Thoracic aorta (tissue), 2 donors: ENCODE measurements around the gene GRAMD4. TPM values are rescaled to one million over a fixed set of nuclear protein-coding genes. Genes with fewer than 3 reads are reported as not detected.

Source experiments
- ATAC-seq: fragments of 150-250 bp; one replicate; pipeline ENCODE4 v1.8.0; 2017; ENCODE audit warnings: low read depth; ENCODE audit not compliant: insufficient number of reproducible peaks, low FRiP score
- DNase-seq: peaks from one replicate; pipeline ENCODE4 v3.0.0-alpha.2; 2020; ENCODE audit warnings: low spot score
- H3K27ac ChIP-seq, 2 donors: fragments of 200-600 bp; sonication (generic); 1 replicate in 1 of 2; 2 replicates in 1 of 2; pipeline ENCODE4 v1.5.1; 2016; ENCODE audit warnings: mild to moderate bottlenecking in 2 of 2, moderate library complexity in 2 of 2
- H3K27me3 ChIP-seq: fragments of 200-600 bp; sonication (generic); replicated peaks from 2 replicates; pipeline ENCODE4 v1.6.0; 2016; ENCODE audit warnings: mild to moderate bottlenecking; ENCODE audit not compliant: insufficient read depth
- H3K36me3 ChIP-seq: fragments of 200-600 bp; sonication (generic); one replicate; pipeline ENCODE4 v1.5.1; 2016
- H3K4me1 ChIP-seq, 2 donors: fragments of 200-600 bp; sonication (generic); 1 replicate in 1 of 2; 2 replicates in 1 of 2; pipeline versions ENCODE4 v1.5.1 to v1.6.0; 2016; ENCODE audit warnings: low read depth in 2 of 2, mild to moderate bottlenecking in 1 of 2; ENCODE audit not compliant: control insufficient read depth in 1 of 2
- H3K4me3 ChIP-seq: fragments of 200-600 bp; sonication (generic); 2 replicates; pipeline ENCODE4 v1.5.1; 2016; ENCODE audit warnings: mild to moderate bottlenecking
- H3K9me3 ChIP-seq: fragments of 200-600 bp; sonication (generic); 2 replicates; pipeline ENCODE4 v1.5.1; 2016
- total RNA-seq, 2 donors: library from RNA; depleted of rRNA; stranded (reverse); fragments of >200 nt; gene quantifications; one replicate each; pipeline versions ENCODE4 v1.1.0 to v1.2.3, GENCODE V29; 2016
- TF ChIP-seq, protein P1 (sequence below): fragments of 200-600 bp; sonication (generic); IDR thresholded peaks from one replicate; pipeline ENCODE4 v1.5.1; 2019; ENCODE audit warnings: antibody characterized with exemption

The GRAMD4 gene
- total RNA-seq, 2 donors from 2014 or later: 16.2 to 56.5 TPM

DNA sequence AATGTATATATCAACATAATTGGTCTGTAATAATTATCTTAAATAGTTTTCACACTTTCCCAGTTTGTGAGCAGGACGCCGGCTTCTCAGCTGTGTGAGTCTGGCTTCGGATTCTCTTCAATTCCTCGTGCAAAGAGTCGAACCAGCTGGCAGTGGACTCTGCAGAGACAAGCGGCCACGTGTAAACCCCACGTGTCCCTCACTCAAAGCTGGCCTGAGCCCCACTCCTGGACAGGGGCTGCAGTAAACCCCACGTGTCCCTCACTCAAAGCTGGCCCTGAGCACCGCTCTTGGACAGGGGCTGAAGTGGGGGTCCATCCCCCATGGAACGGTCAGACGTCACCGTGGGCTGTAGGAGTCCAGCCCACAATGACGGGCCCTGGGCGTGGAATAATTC, 66.9 kb downstream of the GRAMD4 start:
- H3K9me3 ChIP-seq: no peaks in the 10 kb centered on the region
- H3K27ac ChIP-seq: no peak overlapping the region
- TF ChIP-seq, protein P1, sequence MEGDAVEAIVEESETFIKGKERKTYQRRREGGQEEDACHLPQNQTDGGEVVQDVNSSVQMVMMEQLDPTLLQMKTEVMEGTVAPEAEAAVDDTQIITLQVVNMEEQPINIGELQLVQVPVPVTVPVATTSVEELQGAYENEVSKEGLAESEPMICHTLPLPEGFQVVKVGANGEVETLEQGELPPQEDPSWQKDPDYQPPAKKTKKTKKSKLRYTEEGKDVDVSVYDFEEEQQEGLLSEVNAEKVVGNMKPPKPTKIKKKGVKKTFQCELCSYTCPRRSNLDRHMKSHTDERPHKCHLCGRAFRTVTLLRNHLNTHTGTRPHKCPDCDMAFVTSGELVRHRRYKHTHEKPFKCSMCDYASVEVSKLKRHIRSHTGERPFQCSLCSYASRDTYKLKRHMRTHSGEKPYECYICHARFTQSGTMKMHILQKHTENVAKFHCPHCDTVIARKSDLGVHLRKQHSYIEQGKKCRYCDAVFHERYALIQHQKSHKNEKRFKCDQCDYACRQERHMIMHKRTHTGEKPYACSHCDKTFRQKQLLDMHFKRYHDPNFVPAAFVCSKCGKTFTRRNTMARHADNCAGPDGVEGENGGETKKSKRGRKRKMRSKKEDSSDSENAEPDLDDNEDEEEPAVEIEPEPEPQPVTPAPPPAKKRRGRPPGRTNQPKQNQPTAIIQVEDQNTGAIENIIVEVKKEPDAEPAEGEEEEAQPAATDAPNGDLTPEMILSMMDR: no peak
- no peaks in the 10 kb centered on the region for H3K27me3 ChIP-seq
- DNase-seq: no peak
- peaks cover 44% of the 10 kb centered on the region for H3K36me3 ChIP-seq
- H3K4me1 ChIP-seq: no peaks in the 10 kb centered on the region
- no peak for ATAC-seq
- H3K4me3 ChIP-seq: no peak overlapping the region

- Histone ChIP-seq H3K4me1 (no peaks in the 10 kb centered on the region), H3K36me3 (peaks cover 44% of the 10 kb centered on the region), H3K4me3 (no peak overlapping the region), H3K27ac (no peak overlapping the region), H3K27me3 (no peaks in the 10 kb centered on the region), H3K9me3 (no peaks in the 10 kb centered on the region)
- ATAC-seq: no peak
- no peak for DNase-seq
- TF ChIP-seq, protein P1: no peak
These were observed 67.3 kb downstream of the GRAMD4 start for GRCh38 chr22:46687460-46687859.

DNA sequence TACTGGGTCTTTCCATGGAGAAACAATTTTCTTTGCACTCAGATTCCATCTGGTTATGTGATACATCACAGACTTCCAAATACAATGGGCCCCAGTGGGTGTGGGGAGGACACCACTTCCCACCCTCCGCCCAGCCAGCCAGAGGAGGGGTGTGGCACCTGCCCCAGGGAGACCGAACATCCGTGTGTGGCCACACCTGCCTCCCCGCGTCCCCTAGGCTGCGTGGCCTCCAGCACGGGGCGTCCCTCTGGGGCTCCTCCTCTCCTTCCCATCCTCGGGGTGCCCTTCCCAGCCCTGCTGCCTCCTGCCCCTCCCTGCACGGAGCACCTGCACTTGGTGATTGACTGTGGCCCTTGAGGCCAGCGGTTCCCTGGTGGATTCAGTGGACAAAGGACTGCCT, 68.8 kb downstream of the GRAMD4 start:
- no peak overlapping the region for H3K4me3 ChIP-seq
- peaks cover 44% of the 10 kb centered on the region for H3K36me3 ChIP-seq
- H3K27me3 ChIP-seq: no peaks in the 10 kb centered on the region
- TF ChIP-seq, protein P1: no peak
- H3K27ac ChIP-seq: no peak overlapping the region
- no peak for DNase-seq
- no peaks in the 10 kb centered on the region for H3K4me1 ChIP-seq
- H3K9me3 ChIP-seq: no peaks in the 10 kb centered on the region
- ATAC-seq: no peak

DNA sequence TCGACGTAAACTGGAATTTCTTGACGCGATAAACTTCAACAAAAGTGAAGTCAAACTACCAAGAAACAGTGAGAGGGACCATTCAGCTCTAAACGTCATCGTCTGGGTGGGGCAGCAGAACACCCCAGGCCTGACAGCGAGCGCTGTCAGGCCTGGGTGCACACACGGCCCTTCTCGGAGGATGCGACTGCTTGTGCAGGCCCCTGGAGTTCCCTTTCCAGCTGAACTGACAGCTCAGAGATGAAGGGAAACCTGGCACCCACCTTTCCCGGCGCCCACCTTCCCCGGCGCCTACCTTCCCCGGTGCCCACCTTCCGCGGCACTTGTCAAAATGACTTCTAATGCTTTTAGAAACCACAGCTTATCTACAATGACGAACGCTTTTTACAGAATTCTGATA, 70.0 kb downstream of the GRAMD4 start:
- Histone ChIP-seq H3K9me3 (no peaks in the 10 kb centered on the region), H3K4me3 (no peak overlapping the region), H3K27me3 (no peaks in the 10 kb centered on the region), H3K4me1 (no peaks in the 10 kb centered on the region), H3K27ac (no peak overlapping the region), H3K36me3 (peaks cover 49% of the 10 kb centered on the region)
- no peak for ATAC-seq
- DNase-seq: no peak
- TF ChIP-seq, protein P1: no peak

- no peak for DNase-seq
- H3K36me3 ChIP-seq: peaks cover 57% of the 10 kb centered on the region
- H3K4me1 ChIP-seq: no peaks in the 10 kb centered on the region
- no peak overlapping the region for H3K4me3 ChIP-seq
- ATAC-seq: no peak
- no peaks in the 10 kb centered on the region for H3K27me3 ChIP-seq
- TF ChIP-seq, protein P1: no peak
- H3K27ac ChIP-seq: no peak overlapping the region
- no peaks in the 10 kb centered on the region for H3K9me3 ChIP-seq
These were observed 71.4 kb downstream of the GRAMD4 start for GRCh38 chr22:46691571-46691970.
